Endothelial cell of umbilical vein (primary cell): ENCODE measurements around the gene GPR155. TPM values are rescaled to one million over a fixed set of nuclear protein-coding genes. Genes with fewer than 3 reads are reported as not detected.

ENCODE experiments used
- BruUV-seq: library from RNA; stranded (reverse); fragments of 400-500 nt; replicated peaks from 2 replicates; lab custom pipeline; 2021; lab: Mats Ljungman, UMichigan
- CTCF ChIA-PET: fragments of 300-600, 350-600 bp; sonication (Branson Sonifier 250); formaldehyde crosslinking; loops from one replicate; lab custom pipeline; 2021; ENCODE audit warnings: antibody characterized with exemption, inconsistent platforms; lab: Charles Lee
- POLR2A ChIA-PET: fragments of 300-600, 350-600 bp; sonication (Branson Sonifier 250); formaldehyde crosslinking; loops from one replicate; lab custom pipeline; 2021; ENCODE audit warnings: antibody characterized with exemption, inconsistent platforms; lab: Charles Lee
- DNase-seq: peaks from one replicate; pipeline ENCODE4 v3.0.0-alpha.2; 2011; ENCODE audit warnings: low read depth, low spot score
- FAIRE-seq: peaks from 2 replicates; lab custom pipeline; 2011; peaks lifted over from hg19 to GRCh38; lab: Jason Lieb, UNC
- H2AFZ ChIP-seq: 2 replicates; pipeline ENCODE4 v1.6.0; 2012; ENCODE audit warnings: low read depth, low read length, control low read depth, inconsistent platforms
- H3K27ac ChIP-seq: 2 replicates; pipeline ENCODE4 v1.5.1; 2011; ENCODE audit warnings: low read depth, mild to moderate bottlenecking, control low read depth, low read length, moderate library complexity; ENCODE audit not compliant: insufficient read depth
- H3K27me3 ChIP-seq, 2 experiments: 2 replicates each; pipeline versions ENCODE4 v1.6.0 to v1.6.1; 2011; ENCODE audit warnings: low read length in 2 of 2, mixed read lengths in 1 of 2; ENCODE audit not compliant: control insufficient read depth in 2 of 2, insufficient read depth in 2 of 2
- H3K36me3 ChIP-seq, 2 experiments: 2 replicates in 1 of 2; 3 replicates in 1 of 2; pipeline ENCODE4 v1.5.1; 2011; ENCODE audit warnings: low read length in 2 of 2, mild to moderate bottlenecking in 1 of 2, moderate library complexity in 1 of 2; ENCODE audit not compliant: control insufficient read depth in 2 of 2, insufficient read depth in 2 of 2; ENCODE audit errors: extremely low read depth in 1 of 2
- H3K4me1 ChIP-seq: 3 replicates; pipeline ENCODE4 v1.5.1; 2011; ENCODE audit warnings: mild to moderate bottlenecking, low read length; ENCODE audit not compliant: control insufficient read depth, insufficient read depth; ENCODE audit errors: extremely low read depth
- H3K4me2 ChIP-seq: 2 replicates; pipeline ENCODE4 v1.6.1; 2011; ENCODE audit warnings: low read length, control low read depth, mixed read lengths; ENCODE audit not compliant: insufficient read depth
- H3K4me3 ChIP-seq, 3 experiments: fragments of 200-600 bp in 1 of 3; sonication (generic), shearing (Covaris generic) in 1 of 3; replicated peaks in 1 of 3; 2 replicates each; pipeline ENCODE4 v1.5.1; 2011 to 2016; ENCODE audit warnings: control low read depth in 3 of 3, low read length in 3 of 3, mild to moderate bottlenecking in 2 of 3, inconsistent platforms in 1 of 3, low read depth in 1 of 3, moderate library complexity in 1 of 3; ENCODE audit not compliant: insufficient read depth in 1 of 3
- H3K79me2 ChIP-seq: 2 replicates; pipeline ENCODE4 v1.6.0; 2012; ENCODE audit warnings: low read length, inconsistent platforms; ENCODE audit not compliant: control insufficient read depth, insufficient read depth
- H3K9ac ChIP-seq: replicated peaks from 2 replicates; pipeline ENCODE3; 2011; ENCODE audit warnings: low read length, control low read depth; ENCODE audit not compliant: insufficient read depth; ENCODE audit errors: extremely low read depth
- H3K9me1 ChIP-seq: replicated peaks from 3 replicates; pipeline ENCODE4 v1.6.0; 2011; ENCODE audit warnings: mild to moderate bottlenecking, low read length; ENCODE audit not compliant: control insufficient read depth, insufficient read depth; ENCODE audit errors: extremely low read depth
- H3K9me3 ChIP-seq: replicated peaks from 2 replicates; pipeline ENCODE4 v1.5.1; 2012; ENCODE audit warnings: low read length, inconsistent platforms; ENCODE audit not compliant: control insufficient read depth, insufficient read depth
- H4K20me1 ChIP-seq: replicated peaks from 2 replicates; pipeline ENCODE3; 2011; ENCODE audit warnings: mild to moderate bottlenecking, low read length; ENCODE audit not compliant: control insufficient read depth, insufficient read depth; ENCODE audit errors: extremely low read depth
- EZH2 ChIP-seq: IDR thresholded peaks from 2 replicates; pipeline ENCODE4 v1.6.1; 2012; ENCODE audit warnings: borderline replicate concordance, low read depth, mild to moderate bottlenecking, moderate library complexity, low read length, inconsistent platforms; ENCODE audit not compliant: severe bottlenecking
- FOS ChIP-seq: IDR thresholded peaks from 2 replicates; pipeline ENCODE4 v1.6.1; 2011; ENCODE audit warnings: mild to moderate bottlenecking, low read length, moderate library complexity, borderline replicate concordance; ENCODE audit not compliant: insufficient read depth
- GATA2 ChIP-seq: IDR thresholded peaks from 2 replicates; pipeline ENCODE4 v1.7.0; 2011; ENCODE audit warnings: low read depth, mild to moderate bottlenecking, moderate library complexity, mixed read lengths, low read length; ENCODE audit not compliant: insufficient read length, insufficient read depth
- JUN ChIP-seq: IDR thresholded peaks from 2 replicates; pipeline ENCODE4 v1.6.1; 2011; ENCODE audit warnings: borderline replicate concordance, low read depth; ENCODE audit not compliant: insufficient read length, insufficient read depth
- MYC ChIP-seq: IDR thresholded peaks from one replicate; pipeline ENCODE4 v1.6.1; 2011; ENCODE audit warnings: mild to moderate bottlenecking, low read depth, low read length
- POLR2A ChIP-seq: IDR thresholded peaks from 2 replicates; pipeline ENCODE4 v1.6.1; 2012; ENCODE audit warnings: low read depth, mild to moderate bottlenecking, control low read depth, low read length
- POLR2AphosphoS5 ChIP-seq: IDR thresholded peaks from 2 replicates; pipeline ENCODE4 v1.6.1; 2012; ENCODE audit warnings: low read depth, mild to moderate bottlenecking, control low read depth, low read length, moderate library complexity; ENCODE audit not compliant: insufficient read depth
- dilution Hi-C: fragments of 300-500 bp; cut with MboI; formaldehyde crosslinking; loops from one replicate; pipeline ENCODE4 v1.15.0; 2019; ENCODE audit warnings: low sequenced_read_pairs; ENCODE audit not compliant: extremely low pct_ligation_motif_present
- intact Hi-C: fragments of 100-400 bp; cut with micrococcal nuclease; formaldehyde crosslinking; loops from one replicate; pipeline ENCODE4 v1.10.0; 2022
- polyA plus RNA-seq, 4 experiments: library from polyadenylated mRNA; depleted of rRNA in 3 of 4; stranded (reverse) in 3 of 4; unstranded in 1 of 4; fragments of >200 nt; gene quantifications; 2 replicates each; pipeline versions ENCODE4 v1.2.1 to v1.2.3, GENCODE V29; 2011 to 2012; ENCODE audit warnings: missing spikeins in 1 of 4
- total RNA-seq: library from RNA; stranded (reverse); gene quantifications from 2 replicates; pipeline ENCODE4 v1.2.3, GENCODE V29; 2021
- TF ChIP-seq, protein P1 (sequence below): IDR thresholded peaks from 2 replicates; pipeline ENCODE4 v1.6.1; 2011; ENCODE audit not compliant: insufficient read depth, insufficient read length
- TF ChIP-seq, protein P2 (sequence below), 2 donors: IDR thresholded peaks; 1 replicate in 1 of 2; 2 replicates in 1 of 2; pipeline ENCODE4 v1.5.1; 2011; ENCODE audit warnings: low read length in 2 of 2, mild to moderate bottlenecking in 2 of 2, moderate library complexity in 2 of 2, control low read depth in 1 of 2, inconsistent platforms in 1 of 2, low read depth in 1 of 2; ENCODE audit not compliant: insufficient read depth in 1 of 2; ENCODE audit errors: extremely low read depth in 1 of 2

Gene GPR155
- total and polyA plus RNA-seq, 2 donors (not counting 3 experiments of a cell fraction or from before 2014, with no cell fraction given), result 0.62 to 1.7 TPM

DNA sequence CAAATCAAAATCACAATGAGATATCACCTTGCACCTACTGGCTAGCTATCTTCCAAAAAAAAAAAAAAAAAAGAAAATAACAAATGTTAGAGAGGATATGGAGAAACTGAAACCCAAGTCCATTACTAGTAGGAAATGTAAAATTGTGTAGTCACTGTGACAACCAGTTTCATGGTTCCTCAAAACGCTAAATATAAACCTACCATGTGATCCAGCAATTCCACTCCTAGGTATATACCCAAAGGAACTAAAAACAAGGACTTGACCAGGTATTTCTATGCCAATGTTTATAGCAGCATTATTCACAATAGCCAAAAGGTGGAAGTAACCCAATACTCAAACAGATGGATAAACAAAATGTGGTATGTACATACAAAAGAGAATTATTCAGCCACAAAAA is 103.0 kb downstream of the GPR155 start:
- CTCF ChIA-PET, result interaction anchor here (0.6 kb wide), 1 partner anchor 15 kb away, joined by 3 read pairs; no protein-coding TSS in a partner anchor
- no peaks in the 10 kb centered on the region for H3K4me1 ChIP-seq
- H3K9me3 ChIP-seq, result no peaks in the 10 kb centered on the region
- H3K36me3 ChIP-seq, result peaks cover under 1 to 6% of the 10 kb centered on the region in 2 experiments
- DNase-seq, result no peak
- dilution Hi-C loops (no loop called here), intact Hi-C loops (no loop called here)
- no peak for FAIRE-seq
- H4K20me1 ChIP-seq, result no peaks in the 10 kb centered on the region
- BruUV-seq, result no TSS peak
- no peak overlapping the region for H3K4me2 ChIP-seq
- no peak for TF ChIP-seq POLR2AphosphoS5
- TF ChIP-seq GATA2, result no peak
- TF ChIP-seq, protein P1, sequence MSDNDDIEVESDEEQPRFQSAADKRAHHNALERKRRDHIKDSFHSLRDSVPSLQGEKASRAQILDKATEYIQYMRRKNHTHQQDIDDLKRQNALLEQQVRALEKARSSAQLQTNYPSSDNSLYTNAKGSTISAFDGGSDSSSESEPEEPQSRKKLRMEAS, result no peak
- TF ChIP-seq JUN, result no peak
- TF ChIP-seq, protein P2, sequence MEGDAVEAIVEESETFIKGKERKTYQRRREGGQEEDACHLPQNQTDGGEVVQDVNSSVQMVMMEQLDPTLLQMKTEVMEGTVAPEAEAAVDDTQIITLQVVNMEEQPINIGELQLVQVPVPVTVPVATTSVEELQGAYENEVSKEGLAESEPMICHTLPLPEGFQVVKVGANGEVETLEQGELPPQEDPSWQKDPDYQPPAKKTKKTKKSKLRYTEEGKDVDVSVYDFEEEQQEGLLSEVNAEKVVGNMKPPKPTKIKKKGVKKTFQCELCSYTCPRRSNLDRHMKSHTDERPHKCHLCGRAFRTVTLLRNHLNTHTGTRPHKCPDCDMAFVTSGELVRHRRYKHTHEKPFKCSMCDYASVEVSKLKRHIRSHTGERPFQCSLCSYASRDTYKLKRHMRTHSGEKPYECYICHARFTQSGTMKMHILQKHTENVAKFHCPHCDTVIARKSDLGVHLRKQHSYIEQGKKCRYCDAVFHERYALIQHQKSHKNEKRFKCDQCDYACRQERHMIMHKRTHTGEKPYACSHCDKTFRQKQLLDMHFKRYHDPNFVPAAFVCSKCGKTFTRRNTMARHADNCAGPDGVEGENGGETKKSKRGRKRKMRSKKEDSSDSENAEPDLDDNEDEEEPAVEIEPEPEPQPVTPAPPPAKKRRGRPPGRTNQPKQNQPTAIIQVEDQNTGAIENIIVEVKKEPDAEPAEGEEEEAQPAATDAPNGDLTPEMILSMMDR (IDR thresholded peaks at IDR 0.05; ENCODE audit: extremely low read depth in 1 of 2, insufficient read depth in 1 of 2, low read depth in 1 of 2, low read length in 2 of 2), result no peak
- TF ChIP-seq EZH2, result no peak
- TF ChIP-seq MYC, result no peak
- TF ChIP-seq FOS, result no peak
- TF ChIP-seq POLR2A, result no peak
- no peaks in the 10 kb centered on the region for H3K27me3 ChIP-seq
- POLR2A ChIA-PET, result no interaction called here
- no peak overlapping the region for H3K27ac ChIP-seq
- no peak overlapping the region for H3K9ac ChIP-seq
- no peaks in the 10 kb centered on the region for H3K9me1 ChIP-seq
- no peaks in the 10 kb centered on the region for H3K79me2 ChIP-seq
- H2AFZ ChIP-seq, result no peak overlapping the region
- H3K4me3 ChIP-seq, result no peak overlapping the region

Other genes starting within 250 kb of the GPR155 start
- 93.9 and 99.6 TPM in 2 replicates for gene OLA1, start 238.5 kb downstream of the GPR155 start, total RNA-seq
- 19.6 and 30.6 TPM in 2 replicates for gene OLA1, start 238.5 kb downstream of the GPR155 start, polyA plus RNA-seq
- gene SP9, start 152.1 kb downstream of the GPR155 start, total RNA-seq, result not detected in 2 replicates
- not detected in 2 replicates for gene SP9, start 152.1 kb downstream of the GPR155 start, polyA plus RNA-seq
- 21.7 and 24.0 TPM in 2 replicates for gene SCRN3, start 91.3 kb downstream of the GPR155 start, total RNA-seq
- 6.9 and 10.7 TPM in 2 replicates for gene SCRN3, start 91.3 kb downstream of the GPR155 start, polyA plus RNA-seq
- 42.0 and 44.2 TPM in 2 replicates for gene WIPF1, start 110.8 kb upstream of the GPR155 start, total RNA-seq
- gene WIPF1, start 110.8 kb upstream of the GPR155 start, polyA plus RNA-seq, result 15.3 and 17.5 TPM in 2 replicates